ENCODE data around the gene POMZP3. TPM values are rescaled to one million over a fixed set of nuclear protein-coding genes. Genes with fewer than 3 reads are reported as not detected.
"Not testable (repeated sequence)": the region's sequence is repeated elsewhere in the genome, so short reads cannot be mapped to it uniquely, and the experiment has no call there.

POMZP3 gene
- total and polyA plus RNA-seq, 8 donors, result 2.9 to 14.0 (median 8.9) TPM

DNA sequence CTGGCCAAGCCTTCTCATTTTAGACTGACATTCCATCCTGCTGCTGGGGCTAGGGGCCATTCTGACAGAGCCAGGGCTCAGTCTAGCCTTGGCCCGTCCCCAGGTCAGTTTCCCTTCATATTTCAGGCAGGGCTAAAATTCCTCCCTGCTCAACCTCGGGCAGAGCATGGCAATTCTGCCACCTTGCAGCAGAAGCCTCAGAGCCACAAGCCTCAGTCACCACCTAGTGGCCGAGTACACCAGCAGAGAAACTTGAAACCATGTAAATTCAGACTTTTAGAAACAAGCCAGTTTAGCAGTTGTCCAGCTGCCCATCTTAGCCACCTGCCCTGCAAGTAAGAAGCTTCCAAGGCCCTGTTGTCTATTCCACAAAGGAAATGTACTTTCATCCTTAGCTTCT, 13.3 kb downstream of the POMZP3 start:
- H3K4me3 ChIP-seq; H3K27me3 ChIP-seq; FAIRE-seq; H3K36me3 ChIP-seq; H3K9me3 ChIP-seq; H3K27ac ChIP-seq; H3K4me1 ChIP-seq; intact Hi-C loops (cut with DNase I): not testable (repeated sequence)
- WGBS, 2 donors, result 0 to 17% methylated on average over 2 of the region's 3 CpGs
- DNase-seq, result peak in 1 of 6 donors; percentile 14
- peak; percentile 35 to 81 (median 62) for ATAC-seq
- peak in 1 of 4 donors; percentile 20 for TF ChIP-seq CTCF (IDR thresholded peaks at IDR 0.05)

DNA sequence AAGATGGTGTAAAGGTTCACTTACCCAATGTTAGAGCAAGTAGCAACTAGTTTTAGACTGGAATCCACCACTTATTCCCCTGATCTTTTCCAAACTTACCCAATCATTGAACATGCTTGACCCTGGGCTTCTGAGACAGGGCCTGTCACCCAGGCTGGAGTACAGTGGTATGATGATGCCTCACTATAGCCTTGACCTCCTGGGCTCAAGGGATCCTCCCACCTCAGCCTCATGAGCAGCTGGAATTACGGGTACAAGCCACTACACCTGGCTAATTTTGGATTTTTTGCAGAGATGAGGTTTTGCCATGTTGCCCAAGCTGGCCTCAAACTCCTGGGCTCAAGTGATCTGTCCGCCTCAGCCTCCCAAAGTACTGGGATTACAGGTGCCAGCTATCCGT, 14.8 kb downstream of the POMZP3 start:
- DNase-seq; FAIRE-seq; H3K4me1 ChIP-seq; H3K27me3 ChIP-seq; H3K4me3 ChIP-seq; H3K36me3 ChIP-seq; H3K27ac ChIP-seq; H3K9me3 ChIP-seq; ATAC-seq; intact Hi-C loops (cut with DNase I): not testable (repeated sequence)
- no CpG with 5 or more reads among the region's 3 CpGs for WGBS, 2 donors

- H3K27ac ChIP-seq; DNase-seq; H3K9me3 ChIP-seq; H3K4me3 ChIP-seq; H3K27me3 ChIP-seq; H3K4me1 ChIP-seq; H3K36me3 ChIP-seq; FAIRE-seq; intact Hi-C loops (cut with DNase I): not testable (repeated sequence)
- WGBS, 2 donors, result 56 to 89% methylated on average over 1 to 2 of the region's 10 CpGs
- peak; percentile 35 to 58 (median 50) for ATAC-seq
Measured at GRCh38 chr7:76609864-76610263, 17.2 kb downstream of the POMZP3 start.

GRCh38 chr7:76608469-76608868, 18.6 kb downstream of the POMZP3 start:
- H3K27ac ChIP-seq; H3K9me3 ChIP-seq; H3K4me3 ChIP-seq; H3K27me3 ChIP-seq; FAIRE-seq; H3K36me3 ChIP-seq; intact Hi-C loops (cut with DNase I); H3K4me1 ChIP-seq; ATAC-seq: not testable (repeated sequence)
- peak in 1 of 6 donors; percentile 53 for DNase-seq
- WGBS, 2 donors, result 63 to 65% methylated on average over 6 of the region's 7 CpGs

DNA sequence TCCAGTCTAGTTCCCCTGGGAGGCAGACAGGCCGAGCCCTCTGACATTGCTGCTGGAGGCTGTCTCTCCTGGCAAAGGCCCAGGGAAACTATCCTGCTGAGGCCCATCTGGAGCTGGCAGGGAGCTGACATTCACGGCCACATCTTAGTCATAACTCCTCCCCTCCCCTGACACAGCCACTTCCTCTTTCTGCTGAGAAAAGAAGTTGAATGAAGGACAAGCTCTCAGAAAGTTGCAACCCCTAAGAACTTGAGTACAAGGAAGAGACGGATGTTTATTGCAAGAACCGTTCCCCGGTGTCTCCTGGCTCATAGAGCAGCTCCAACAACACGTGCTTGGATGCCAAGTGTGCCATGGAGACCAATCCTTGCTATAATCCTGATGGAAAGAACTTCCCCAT, 21.1 kb downstream of the POMZP3 start:
- intact Hi-C loops (cut with DNase I); H3K9me3 ChIP-seq; H3K36me3 ChIP-seq; H3K4me3 ChIP-seq; H3K4me1 ChIP-seq; H3K27me3 ChIP-seq: not testable (repeated sequence)
- DNase-seq (peak in 5 of 6 donors; percentile 51 to 73 (median 70)), FAIRE-seq (peak; percentile 54), ATAC-seq (peak; percentile 95 to 97 (median 96))
- peak overlapping the region in 1 of 4 donors; percentile 41 for H3K27ac ChIP-seq
- 6 to 7% methylated on average over 5 of the region's 6 CpGs for WGBS, 2 donors

DNA sequence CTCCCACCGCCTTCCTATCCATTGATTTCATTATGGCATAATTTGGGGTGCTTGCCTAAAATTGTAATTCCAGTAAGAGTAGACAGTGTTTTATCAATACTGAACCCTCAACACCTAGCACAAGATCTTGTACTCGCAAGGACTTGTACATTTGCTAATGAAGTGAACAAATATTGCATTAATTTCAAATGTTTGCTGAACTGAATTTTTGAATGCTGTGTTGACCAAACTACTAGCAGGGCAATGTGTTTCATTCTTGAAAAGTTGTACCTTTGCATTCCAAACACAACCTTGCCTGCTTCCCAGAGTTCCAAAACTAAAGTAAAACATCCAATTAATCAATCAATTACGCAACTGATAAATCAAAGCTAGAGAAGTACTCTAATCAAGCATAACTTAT, 26.4 kb downstream of the POMZP3 start:
- H3K9me3 ChIP-seq; FAIRE-seq; DNase-seq; H3K4me3 ChIP-seq; H3K27ac ChIP-seq; H3K4me1 ChIP-seq; H3K36me3 ChIP-seq; intact Hi-C loops (cut with DNase I); H3K27me3 ChIP-seq: not testable (repeated sequence)
- ATAC-seq, result peak in 1 of 4 donors; percentile 42
- WGBS, 2 donors, result 45 to 56% methylated on average over 3 of the region's 3 CpGs

GRCh38 chr7:76600116-76600482, 27.0 kb downstream of the POMZP3 start:
- H3K9me3 ChIP-seq; intact Hi-C loops (cut with DNase I); DNase-seq; H3K4me3 ChIP-seq; H3K27ac ChIP-seq; FAIRE-seq; H3K27me3 ChIP-seq; H3K36me3 ChIP-seq; H3K4me1 ChIP-seq: not testable (repeated sequence)
- ATAC-seq, result peak; percentile 30 to 63 (median 51)
- 91 to 96% methylated on average over 1 of the region's 2 CpGs for WGBS, 2 donors

DNA sequence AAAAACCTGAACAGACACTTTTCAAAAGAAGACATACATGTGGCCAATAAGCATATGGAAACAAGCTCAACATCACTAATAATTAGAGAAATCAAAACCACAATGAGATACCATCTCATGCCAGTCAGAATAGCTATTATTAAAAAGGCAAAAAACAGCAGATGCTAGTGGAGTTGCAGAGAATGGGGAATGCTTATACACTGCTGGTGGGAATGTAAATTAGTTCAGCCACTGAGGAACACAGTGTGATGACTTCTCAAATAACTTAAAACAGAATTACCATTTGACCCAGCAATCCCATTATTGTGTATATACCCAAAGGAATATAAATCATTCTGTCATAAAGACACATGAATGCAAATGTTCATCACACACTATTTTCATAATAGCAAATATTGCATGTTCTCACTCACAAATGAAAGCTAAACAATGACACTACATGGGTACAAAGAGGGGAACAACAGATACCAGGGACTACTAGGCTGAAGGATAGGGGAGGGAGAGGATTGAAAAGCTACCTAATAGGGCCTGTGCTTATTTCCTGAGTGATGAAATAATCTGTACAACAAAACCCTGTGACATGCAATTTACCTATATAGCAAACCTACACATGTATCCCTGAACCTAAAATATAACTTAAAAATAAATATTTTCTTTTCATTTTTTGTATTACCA, 28.4 kb downstream of the POMZP3 start:
- H3K4me1 ChIP-seq; H3K9me3 ChIP-seq; H3K27ac ChIP-seq; H3K4me3 ChIP-seq; DNase-seq; H3K36me3 ChIP-seq; FAIRE-seq; H3K27me3 ChIP-seq; intact Hi-C loops (cut with DNase I): not testable (repeated sequence)
- ATAC-seq, result peak in 1 of 4 donors; percentile 29

- DNase-seq; ATAC-seq; H3K36me3 ChIP-seq; H3K4me3 ChIP-seq; FAIRE-seq; H3K27ac ChIP-seq; H3K27me3 ChIP-seq; H3K4me1 ChIP-seq; intact Hi-C loops (cut with DNase I); H3K9me3 ChIP-seq: not testable (repeated sequence)
- 91% methylated on average over 1 of the region's 1 CpG for WGBS, 2 donors
Measured at GRCh38 chr7:76597288-76597687, 29.8 kb downstream of the POMZP3 start.

DNA sequence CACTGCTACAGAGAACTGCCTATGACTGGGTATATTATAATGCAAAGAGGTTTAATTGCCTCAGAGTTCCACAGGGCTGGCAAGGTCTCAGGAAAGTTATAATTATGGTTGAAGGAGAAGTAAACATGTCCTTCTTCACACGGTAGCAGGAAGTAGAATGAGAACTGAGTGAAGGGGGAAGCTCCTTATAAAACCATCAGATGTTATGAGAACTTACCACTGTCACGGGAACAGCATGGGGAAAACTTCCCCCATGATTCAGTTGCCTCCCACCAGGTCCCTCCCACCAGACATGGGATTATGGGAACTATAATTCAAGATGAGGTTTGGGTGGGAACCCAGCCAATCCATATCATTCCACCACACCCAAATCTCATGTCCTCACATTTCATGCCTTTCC, 34.4 kb downstream of the POMZP3 start:
- ATAC-seq, result peak in 2 of 4 donors; percentile 21 to 29
- DNase-seq; H3K27ac ChIP-seq; H3K27me3 ChIP-seq; H3K4me1 ChIP-seq; FAIRE-seq; H3K9me3 ChIP-seq; H3K36me3 ChIP-seq; H3K4me3 ChIP-seq; intact Hi-C loops (cut with DNase I): not testable (repeated sequence)
- 60 to 64% methylated on average over 2 of the region's 2 CpGs for WGBS, 2 donors

DNA sequence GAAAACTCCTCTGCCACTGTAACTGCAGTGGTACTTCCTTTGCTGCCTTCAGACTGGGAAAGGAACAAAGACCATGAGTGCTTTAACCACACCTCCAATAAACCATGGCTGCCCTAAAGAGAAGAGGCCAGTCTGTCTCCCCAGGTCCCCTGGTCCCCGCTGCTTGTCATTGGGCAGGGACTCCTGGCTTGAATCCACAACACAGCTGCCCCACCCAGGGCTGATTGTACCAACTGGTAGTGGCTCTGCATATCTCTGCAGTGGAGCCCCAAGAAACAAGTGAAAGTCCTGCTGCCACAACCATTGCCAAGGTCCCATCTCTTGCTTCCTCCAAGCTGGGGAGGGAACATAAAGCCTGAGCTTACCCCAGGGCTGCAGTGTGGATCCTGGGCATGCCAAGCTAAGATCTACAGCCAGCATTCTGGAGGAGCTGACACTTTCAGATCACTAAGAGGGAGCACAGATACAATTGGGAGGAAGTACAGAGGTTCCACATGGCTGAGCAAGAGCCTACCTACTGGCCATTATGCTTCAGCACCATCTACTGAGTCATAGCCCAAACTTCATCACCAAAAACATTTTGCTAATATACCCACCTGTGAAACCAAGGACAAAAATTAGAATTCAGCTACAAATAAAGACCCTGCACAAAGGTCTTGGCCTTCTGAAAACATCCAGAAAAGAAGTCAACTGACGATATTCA, 35.3 kb downstream of the POMZP3 start:
- H3K36me3 ChIP-seq; H3K27ac ChIP-seq; intact Hi-C loops (cut with DNase I); H3K4me3 ChIP-seq; FAIRE-seq; H3K4me1 ChIP-seq; H3K9me3 ChIP-seq; H3K27me3 ChIP-seq; DNase-seq: not testable (repeated sequence)
- peak in 1 of 4 donors; percentile 23 for ATAC-seq
- WGBS, 2 donors, result 71 to 79% methylated on average over 2 of the region's 2 CpGs

Data from pancreas (tissue), 10 donors.